GM13976 (cell line): ENCODE results near the gene MC1R.

Source experiments
- DNase-seq: peaks from one replicate; pipeline ENCODE4 v3.0.0; 2012; ENCODE audit warnings: low spot score
- CTCF ChIP-seq: IDR thresholded peaks from 2 replicates; pipeline ENCODE4 v1.5.1; 2012; ENCODE audit warnings: borderline replicate concordance, mild to moderate bottlenecking; ENCODE audit not compliant: insufficient read depth; ENCODE audit errors: extremely low read depth, missing control alignments, control extremely low read depth
- in situ Hi-C: fragments of 300-500 bp; cut with MboI; formaldehyde crosslinking; loops from one replicate; pipeline ENCODE4 v1.12.0; 2022; ENCODE audit warnings: low sequenced_read_pairs, mixed read lengths, inconsistent platforms; ENCODE audit not compliant: unreplicated experiment

MC1R gene

DNA sequence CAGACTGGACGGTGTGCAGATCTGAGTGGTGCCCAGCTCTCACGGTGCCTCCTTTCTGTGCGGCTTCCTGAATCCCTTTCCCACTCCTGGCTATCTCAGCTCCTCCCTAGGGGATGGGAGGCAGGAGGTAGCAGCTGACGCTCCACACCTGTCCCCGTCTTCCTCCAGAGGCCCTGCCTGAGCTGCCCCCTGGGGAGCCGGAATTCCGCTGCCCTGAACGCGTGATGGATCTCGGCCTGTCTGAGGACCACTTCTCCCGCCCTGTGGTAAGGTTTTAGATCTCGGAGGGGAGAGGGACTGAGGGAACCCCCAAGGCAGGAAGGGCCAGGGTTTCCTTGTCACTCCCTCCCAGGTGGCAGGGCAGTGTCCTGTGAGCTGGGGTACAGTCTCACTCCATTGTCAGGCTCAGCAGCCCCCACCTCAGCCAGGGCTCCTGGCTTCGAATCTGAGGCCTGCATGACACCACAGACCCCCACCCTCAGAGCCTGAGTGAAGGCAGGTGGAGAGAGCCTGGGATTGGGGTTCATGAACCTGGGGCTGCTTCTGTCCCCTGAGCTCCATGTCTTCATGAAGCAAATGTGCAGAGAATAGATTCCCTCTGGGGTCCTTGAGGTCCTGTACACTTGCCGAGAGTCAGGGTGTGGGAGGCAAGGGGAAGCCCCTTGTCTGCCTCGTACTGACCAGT, 36.5 kb downstream of the MC1R start:
- DNase-seq: no peak
- in situ Hi-C loops: no loop called here
- TF ChIP-seq CTCF: no peak

DNA sequence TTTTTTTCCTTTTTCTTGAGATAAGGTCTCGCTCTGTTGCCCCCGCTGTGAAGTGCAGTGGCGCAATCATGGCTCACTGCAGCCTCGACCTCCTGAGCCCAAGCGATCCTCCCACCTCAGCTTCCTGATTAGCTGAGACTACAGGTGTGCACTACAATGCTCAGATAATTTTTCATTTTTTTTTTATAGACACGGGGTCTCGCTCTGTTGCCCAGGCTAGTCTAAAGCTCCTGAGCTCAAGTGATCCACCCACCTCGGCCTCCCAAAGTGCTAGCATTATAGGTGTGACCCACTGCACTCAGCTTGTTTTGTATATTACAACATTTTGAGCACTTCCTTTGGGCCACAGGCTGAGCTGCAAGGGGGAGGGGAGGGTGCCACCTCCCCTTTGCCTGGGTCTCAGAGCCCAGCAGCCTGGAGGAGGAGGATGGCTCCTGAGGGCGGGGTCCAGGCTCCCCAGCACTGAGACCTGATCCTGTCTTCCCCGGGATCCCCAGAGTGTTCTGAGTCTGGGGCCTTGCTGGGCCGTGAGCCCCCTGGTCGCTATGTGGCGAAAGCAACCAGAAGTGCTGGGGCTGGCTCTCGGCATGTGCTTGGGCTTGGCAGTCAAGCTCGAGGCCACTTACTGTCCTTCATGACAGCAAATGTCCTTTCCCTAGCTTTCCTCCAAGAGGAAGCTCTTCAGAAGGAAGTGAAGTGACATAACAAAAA, 38.0 kb downstream of the MC1R start:
- no peak for TF ChIP-seq CTCF
- in situ Hi-C loops: no loop called here
- no peak for DNase-seq

DNA sequence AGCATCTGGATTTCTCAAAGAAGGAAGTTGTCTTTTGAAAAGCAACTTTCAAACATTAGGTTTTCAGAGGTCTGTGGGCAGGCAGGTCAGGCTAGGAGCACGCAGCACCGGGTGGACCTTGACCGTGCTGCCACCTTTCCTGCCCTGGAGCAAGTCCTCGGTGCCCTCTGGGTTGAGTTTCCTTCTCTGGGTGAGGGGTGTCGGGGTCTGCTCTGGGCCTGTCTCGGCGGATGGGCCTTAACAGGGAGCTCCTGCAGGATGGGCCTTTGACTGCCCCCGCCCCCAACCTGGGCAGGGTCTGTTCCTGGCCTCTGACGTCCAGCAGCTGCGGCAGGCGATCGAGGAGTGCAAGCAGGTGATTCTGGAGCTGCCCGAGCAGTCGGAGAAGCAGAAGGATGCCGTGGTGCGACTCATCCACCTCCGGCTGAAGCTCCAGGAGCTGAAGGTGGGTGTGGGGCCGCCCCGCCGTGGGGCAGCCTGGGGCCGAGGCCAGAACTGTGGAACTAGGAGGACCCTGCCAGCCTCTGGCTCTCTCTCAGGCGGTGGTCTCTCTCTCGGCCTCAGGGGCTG, 38.6 kb downstream of the MC1R start:
- in situ Hi-C loops: no loop called here
- DNase-seq: no peak
- no peak for TF ChIP-seq CTCF

DNA sequence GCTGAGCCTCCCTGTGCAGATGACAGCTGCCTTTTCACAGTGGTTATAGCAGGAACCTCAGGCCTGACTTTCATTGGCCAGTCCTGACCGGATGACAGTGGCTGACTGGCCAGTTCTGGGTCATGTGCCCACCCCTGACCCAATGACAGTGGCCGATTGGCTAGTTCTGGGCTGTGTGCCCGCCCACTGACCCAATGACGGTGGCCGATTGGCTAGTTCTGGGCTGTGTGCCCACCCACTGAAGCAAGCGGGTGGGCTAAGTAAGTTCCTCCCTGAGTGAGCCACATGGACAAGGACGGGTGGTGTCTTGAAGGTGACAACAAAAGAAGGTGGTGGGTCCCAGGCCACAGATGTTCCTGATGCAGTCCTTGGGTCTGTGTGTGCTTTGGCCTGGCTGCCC, 39.4 kb downstream of the MC1R start:
- DNase-seq: no peak
- no peak for TF ChIP-seq CTCF
- in situ Hi-C loops: no loop called here

DNA sequence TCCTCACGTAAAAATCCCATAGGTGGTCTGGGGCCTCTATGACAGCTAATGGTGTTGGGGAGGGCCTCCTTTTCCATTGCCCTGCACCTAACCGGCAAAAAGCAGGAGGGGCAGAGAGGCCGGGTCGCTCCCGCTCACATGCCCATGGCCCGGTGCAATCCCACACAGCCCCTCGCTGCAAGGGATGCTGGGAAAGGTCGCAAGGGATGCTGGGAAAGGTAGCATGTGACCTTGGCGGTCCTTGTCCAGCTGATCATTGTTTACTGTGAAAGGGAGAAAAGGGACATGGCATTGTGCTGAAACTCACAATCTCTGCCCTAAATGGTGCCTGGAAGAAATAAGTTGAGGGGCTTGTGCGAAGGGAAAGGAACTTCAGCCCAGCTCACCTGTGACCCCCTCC, 39.9 kb downstream of the MC1R start:
- TF ChIP-seq CTCF: no peak
- no peak for DNase-seq
- in situ Hi-C loops: no loop called here

DNA sequence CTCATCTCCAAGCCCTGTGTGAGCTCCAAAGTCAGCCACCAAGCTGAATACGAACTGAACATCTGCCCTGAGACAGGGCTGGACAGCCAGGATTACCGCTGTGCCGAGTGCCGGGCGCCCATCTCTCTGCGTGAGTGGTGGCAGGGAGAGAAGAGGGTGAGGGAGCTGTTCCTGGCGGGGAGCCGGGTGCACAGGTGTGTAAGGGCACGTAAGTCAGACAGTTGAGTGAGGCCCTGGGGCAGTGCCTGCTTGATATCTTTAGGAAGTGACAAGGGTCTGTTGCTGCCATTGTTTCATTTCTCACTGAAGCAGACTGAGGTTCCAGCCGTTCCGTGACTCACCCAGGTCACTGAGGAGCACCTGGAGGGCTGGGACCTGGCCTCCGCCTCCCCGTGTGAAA, 42.3 kb downstream of the MC1R start:
- in situ Hi-C loops: no loop called here
- no peak for DNase-seq
- no peak for TF ChIP-seq CTCF

- no peak for TF ChIP-seq CTCF
- no peak for DNase-seq
- in situ Hi-C loops: no loop called here
These were observed 43.3 kb downstream of the MC1R start for GRCh38 chr16:89961920-89962319.
